HG03039 (cell line): Measurements from ENCODE around the gene KAT8.

ENCODE experiments used
- ATAC-seq: cut with Tn5 transposase; IDR thresholded peaks from one replicate; pipeline ENCODE4 v1.9.1; 2021; ENCODE audit warnings: mild to moderate bottlenecking, moderate library complexity; ENCODE audit not compliant: unreplicated experiment

KAT8 gene

GRCh38 chr16:31117384-31118222, at the start of gene KAT8:
TSS of gene KAT8 (plus strand) at chr16:31117664. CDS start at chr16:31117682, 18 bp downstream.
- ATAC-seq = peak; percentile 81

GRCh38 chr16:31071861-31072260, 45.6 kb upstream of the KAT8 start:
- no peak for ATAC-seq

- no peak for ATAC-seq
Measured at GRCh38 chr16:31072540-31073141, 44.8 kb upstream of the KAT8 start.

GRCh38 chr16:31073142-31073969, 44.1 kb upstream of the KAT8 start:
- peak; percentile 45 for ATAC-seq

GRCh38 chr16:31073970-31074813, 43.3 kb upstream of the KAT8 start, which contains the start of the genes ZNF646 and ZNF668:
TSS of gene ZNF646 (plus strand) at chr16:31074422. CDS start at chr16:31076325, 1,903 bp downstream.
TSS of gene ZNF668 (minus strand) at chr16:31074240. CDS start at chr16:31064459, 9,781 bp downstream.
- ATAC-seq = peak; percentile 57

- no peak for ATAC-seq
Measured at GRCh38 chr16:31074814-31075183, 42.7 kb upstream of the KAT8 start.

- ATAC-seq = no peak
Measured at GRCh38 chr16:31076319-31076718, 41.1 kb upstream of the KAT8 start.

- ATAC-seq = no peak
Measured at GRCh38 chr16:31077024-31077423, 40.4 kb upstream of the KAT8 start.

GRCh38 chr16:31077592-31078396, 39.7 kb upstream of the KAT8 start:
- ATAC-seq = no peak

- ATAC-seq = no peak
Measured at GRCh38 chr16:31078597-31079341, 38.7 kb upstream of the KAT8 start.

- no peak for ATAC-seq
Measured at GRCh38 chr16:31079342-31079944, 38.0 kb upstream of the KAT8 start.

- no peak for ATAC-seq
Measured at GRCh38 chr16:31080035-31080629, 37.3 kb upstream of the KAT8 start.

GRCh38 chr16:31080756-31081419, 36.6 kb upstream of the KAT8 start:
- ATAC-seq = no peak

- no peak for ATAC-seq
Measured at GRCh38 chr16:31081428-31082351, 35.8 kb upstream of the KAT8 start.

GRCh38 chr16:31082368-31083045, 35.0 kb upstream of the KAT8 start:
- ATAC-seq = no peak

- ATAC-seq = no peak
Measured at GRCh38 chr16:31083081-31083480, 34.4 kb upstream of the KAT8 start.
